HCT116 (cell line): Measurements from ENCODE around the gene RAMP2. TPM values are rescaled to one million over a fixed set of nuclear protein-coding genes. Genes with fewer than 3 reads are reported as not detected.

ENCODE experiments used
- ATAC-seq: fragments of 200-7000 bp; cut with Tn5 transposase; 2 replicates; pipeline ENCODE4 v1.9.1; 2020; ENCODE audit warnings: mild to moderate bottlenecking, moderate library complexity
- BruUV-seq: library from RNA; stranded (reverse); fragments of 400-500 nt; replicated peaks from 2 replicates; lab custom pipeline; 2021; lab: Mats Ljungman, UMichigan
- CTCF ChIA-PET: fragments of 300-600 bp; sonication (Branson Sonifier 250); formaldehyde crosslinking; loops from one replicate; lab custom pipeline; 2021; ENCODE audit warnings: antibody characterized with exemption; lab: Charles Lee
- POLR2A ChIA-PET: fragments of 300-600, 350-600 bp; sonication (Branson Sonifier 250); formaldehyde crosslinking; loops from one replicate; lab custom pipeline; 2021; ENCODE audit warnings: antibody characterized with exemption; lab: Charles Lee
- RAD21 ChIA-PET, 2 experiments: fragments of 300-600 bp; sonication (Branson Sonifier 250); formaldehyde crosslinking; loops; one replicate each; lab custom pipeline; 2023; ENCODE audit warnings: low total read pairs in 2 of 2; ENCODE audit not compliant: uncharacterized antibody in 2 of 2, unreplicated experiment in 2 of 2, low non-redundant PET in 1 of 2; lab: Charles Lee
- DNase-seq: peaks from one replicate; pipeline ENCODE4 v3.0.0-alpha.2; 2010; ENCODE audit warnings: low read depth, low spot score
- H2AFZ ChIP-seq: fragments of 200-600 bp; shearing (Covaris generic), sonication (generic); 2 replicates; pipeline ENCODE4 v1.6.1; 2017; ENCODE audit warnings: low read depth, mixed run types, mixed read lengths, antibody characterized with exemption, low read length; ENCODE audit not compliant: poor library complexity, severe bottlenecking
- H3K27ac ChIP-seq: 2 replicates; pipeline ENCODE4 v1.5.1; 2012; ENCODE audit warnings: low read depth, low read length
- H3K27me3 ChIP-seq: fragments of 200-600 bp; sonication (generic); 2 replicates; pipeline ENCODE4 v1.6.1; 2016; ENCODE audit warnings: mixed run types, low read length, mixed read lengths; ENCODE audit not compliant: insufficient read depth
- H3K36me3 ChIP-seq, 2 experiments: fragments of 200-500 bp in 1 of 2; fragments of 200-600 bp in 1 of 2; sonication (Bioruptor generic) in 1 of 2; sonication (generic) in 1 of 2; 2 replicates each; pipeline versions ENCODE4 v1.5.1 to v1.6.1; 2014 to 2016; ENCODE audit warnings: low read length in 2 of 2, inconsistent platforms in 1 of 2, mixed read lengths in 1 of 2, mixed run types in 1 of 2; ENCODE audit not compliant: insufficient read depth in 2 of 2, control insufficient read depth in 1 of 2
- H3K4me1 ChIP-seq, 2 experiments: fragments of 200-600 bp in 1 of 2; sonication (generic) in 1 of 2; 2 replicates each; pipeline versions ENCODE4 v1.5.1 to v1.6.1; 2012 to 2017; ENCODE audit warnings: low read length in 2 of 2, inconsistent platforms in 1 of 2, mild to moderate bottlenecking in 1 of 2, mixed read lengths in 1 of 2, mixed run types in 1 of 2, moderate library complexity in 1 of 2; ENCODE audit not compliant: insufficient read depth in 2 of 2, control insufficient read depth in 1 of 2
- H3K4me2 ChIP-seq: fragments of 200-600 bp; sonication (generic); 2 replicates; pipeline ENCODE4 v1.6.1; 2017; ENCODE audit warnings: mixed run types, low read length, mixed read lengths
- H3K4me3 ChIP-seq, 2 experiments: fragments of 200-600 bp in 1 of 2; sonication (generic) in 1 of 2; replicated peaks in 1 of 2; 2 replicates each; pipeline ENCODE4 v1.5.1; 2011 to 2016; ENCODE audit warnings: low read length in 2 of 2, control low read depth in 1 of 2, low read depth in 1 of 2, mild to moderate bottlenecking in 1 of 2, mixed read lengths in 1 of 2, mixed run types in 1 of 2
- H3K79me2 ChIP-seq: fragments of 200-600 bp; sonication (generic); 2 replicates; pipeline ENCODE4 v1.6.1; 2017; ENCODE audit warnings: mild to moderate bottlenecking, mixed run types, low read length, moderate library complexity, mixed read lengths; ENCODE audit not compliant: insufficient read depth
- H3K9ac ChIP-seq: fragments of 200-600 bp; sonication (generic); 2 replicates; pipeline ENCODE4 v1.6.1; 2016; ENCODE audit warnings: low read length, mixed read lengths
- H3K9me2 ChIP-seq: fragments of 200-600 bp; sonication (generic), shearing (Covaris generic); 2 replicates; pipeline ENCODE4 v1.6.1; 2017; ENCODE audit warnings: mixed run types, mild to moderate bottlenecking, moderate library complexity; ENCODE audit not compliant: insufficient read depth
- H3K9me3 ChIP-seq, 2 experiments: fragments of 200-500 bp in 1 of 2; fragments of 200-600 bp in 1 of 2; sonication (Bioruptor generic) in 1 of 2; sonication (generic) in 1 of 2; 2 replicates each; pipeline ENCODE4 v1.6.1; 2014 to 2017; ENCODE audit warnings: low read length in 2 of 2, mixed read lengths in 2 of 2, inconsistent platforms in 1 of 2, low read depth in 1 of 2, mild to moderate bottlenecking in 1 of 2, mixed run types in 1 of 2, moderate library complexity in 1 of 2; ENCODE audit not compliant: control insufficient read depth in 1 of 2, insufficient read depth in 1 of 2
- H4K20me1 ChIP-seq: fragments of 200-600 bp; sonication (generic), shearing (Covaris generic); 2 replicates; pipeline ENCODE4 v1.6.1; 2017; ENCODE audit warnings: mixed run types, mild to moderate bottlenecking, moderate library complexity; ENCODE audit not compliant: insufficient read depth
- CBX3 ChIP-seq: IDR thresholded peaks from 2 replicates; pipeline ENCODE4 v1.6.1; 2012; ENCODE audit warnings: low read depth
- CEBPB ChIP-seq: IDR thresholded peaks from 2 replicates; pipeline ENCODE4 v1.6.1; 2012; ENCODE audit warnings: low read depth
- CTCF ChIP-seq, 3 experiments: fragments of 200-600 bp in 1 of 3; sonication (generic) in 1 of 3; IDR thresholded peaks in 2 of 3; conservative IDR thresholded peaks in 1 of 3; 2 replicates each; pipeline ENCODE4 v1.5.1; 2012 to 2017; ENCODE audit warnings: low read depth in 2 of 3, low read length in 2 of 3, antibody characterized with exemption in 1 of 3, borderline replicate concordance in 1 of 3, control low read depth in 1 of 3, mild to moderate bottlenecking in 1 of 3, mixed read lengths in 1 of 3, mixed run types in 1 of 3, moderate library complexity in 1 of 3; ENCODE audit not compliant: insufficient read depth in 1 of 3
- EGR1 ChIP-seq: IDR thresholded peaks from 2 replicates; pipeline ENCODE4 v1.6.1; 2012; ENCODE audit warnings: low read depth
- EZH2phosphoT487 ChIP-seq: fragments of 200-600 bp; IDR thresholded peaks from 2 replicates; pipeline ENCODE4 v1.6.1; 2018; ENCODE audit warnings: antibody characterized with exemption, borderline replicate concordance
- FOSL1 ChIP-seq: IDR thresholded peaks from 2 replicates; pipeline ENCODE4 v1.6.1; 2012; ENCODE audit warnings: low read depth
- JUND ChIP-seq: IDR thresholded peaks from 2 replicates; pipeline ENCODE4 v1.6.1; 2012
- POLR2A ChIP-seq: IDR thresholded peaks from 2 replicates; pipeline ENCODE4 v1.7.0; 2011; ENCODE audit warnings: borderline replicate concordance; ENCODE audit not compliant: insufficient read depth, insufficient read length; ENCODE audit errors: extremely low read depth
- REST ChIP-seq: IDR thresholded peaks from 2 replicates; pipeline ENCODE4 v1.6.1; 2012; ENCODE audit warnings: low read depth
- TCF7L2 ChIP-seq: IDR thresholded peaks from 2 replicates; pipeline ENCODE4 v1.7.0; 2011; ENCODE audit warnings: borderline replicate concordance, inconsistent platforms; ENCODE audit not compliant: insufficient read depth, insufficient read length; ENCODE audit errors: extremely low read depth
- YY1 ChIP-seq: IDR thresholded peaks from 2 replicates; pipeline ENCODE4 v1.6.1; 2011; ENCODE audit warnings: low read length, low read depth, moderate library complexity, mild to moderate bottlenecking; ENCODE audit not compliant: insufficient replicate concordance; ENCODE audit errors: extremely low read depth
- ZBTB33 ChIP-seq: IDR thresholded peaks from 2 replicates; pipeline ENCODE4 v1.6.1; 2011; ENCODE audit warnings: mild to moderate bottlenecking, low read length, moderate library complexity; ENCODE audit not compliant: insufficient replicate concordance; ENCODE audit errors: extremely low read depth
- ZFX ChIP-seq: fragments of 450-650 bp; IDR thresholded peaks from 2 replicates; pipeline ENCODE4 v1.6.1; 2017
- intact Hi-C: fragments of 100-400 bp; cut with micrococcal nuclease; formaldehyde crosslinking; loops from 2 replicates; pipeline ENCODE4 v1.10.0; 2022
- total RNA-seq: library from RNA; stranded (reverse); gene quantifications from one replicate; pipeline ENCODE4 v1.2.1, GENCODE V29; 2021; ENCODE audit not compliant: unreplicated experiment
- TF ChIP-seq, protein P1 (sequence below): IDR thresholded peaks from 2 replicates; pipeline ENCODE4 v1.6.1; 2012

Gene RAMP2
- total RNA-seq, 1 experiment from 2014 or later = not detected

DNA sequence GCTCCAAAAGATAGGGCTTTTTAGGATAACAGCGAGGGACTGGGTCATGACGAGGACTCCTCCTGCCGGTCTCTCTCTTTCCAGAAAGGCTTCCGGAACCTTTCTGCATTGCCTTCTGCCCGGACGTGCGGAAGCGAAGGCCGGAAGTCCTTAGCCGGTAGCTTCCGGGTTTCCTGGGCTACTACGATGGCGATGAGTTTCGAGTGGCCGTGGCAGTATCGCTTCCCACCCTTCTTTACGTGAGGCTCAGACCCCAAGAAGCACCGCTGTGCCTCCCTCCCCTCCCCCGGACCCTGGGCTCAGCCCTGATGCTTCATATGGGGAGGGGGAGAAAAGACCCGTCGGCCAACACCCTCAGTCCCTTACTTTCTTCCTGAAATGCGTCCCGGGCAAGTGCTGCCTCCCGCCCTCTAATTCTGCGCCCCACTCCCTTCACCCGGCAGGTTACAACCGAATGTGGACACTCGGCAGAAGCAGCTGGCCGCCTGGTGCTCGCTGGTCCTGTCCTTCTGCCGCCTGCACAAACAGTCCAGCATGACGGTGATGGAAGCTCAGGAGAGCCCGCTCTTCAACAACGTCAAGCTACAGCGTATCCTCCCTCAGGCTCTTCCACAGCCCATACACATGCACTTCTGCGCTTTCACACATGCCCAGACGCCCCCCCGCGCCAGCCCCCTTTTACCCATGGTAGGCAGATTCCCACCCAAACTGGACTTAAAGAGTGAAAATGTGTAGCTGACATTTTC lies 12.4 kb downstream of the RAMP2 start, which contains the start of gene VPS25 (continued):
- TF ChIP-seq REST (no peak), TCF7L2 (no peak)
- TF ChIP-seq, protein P1, sequence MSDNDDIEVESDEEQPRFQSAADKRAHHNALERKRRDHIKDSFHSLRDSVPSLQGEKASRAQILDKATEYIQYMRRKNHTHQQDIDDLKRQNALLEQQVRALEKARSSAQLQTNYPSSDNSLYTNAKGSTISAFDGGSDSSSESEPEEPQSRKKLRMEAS = peak; percentile 68

DNA sequence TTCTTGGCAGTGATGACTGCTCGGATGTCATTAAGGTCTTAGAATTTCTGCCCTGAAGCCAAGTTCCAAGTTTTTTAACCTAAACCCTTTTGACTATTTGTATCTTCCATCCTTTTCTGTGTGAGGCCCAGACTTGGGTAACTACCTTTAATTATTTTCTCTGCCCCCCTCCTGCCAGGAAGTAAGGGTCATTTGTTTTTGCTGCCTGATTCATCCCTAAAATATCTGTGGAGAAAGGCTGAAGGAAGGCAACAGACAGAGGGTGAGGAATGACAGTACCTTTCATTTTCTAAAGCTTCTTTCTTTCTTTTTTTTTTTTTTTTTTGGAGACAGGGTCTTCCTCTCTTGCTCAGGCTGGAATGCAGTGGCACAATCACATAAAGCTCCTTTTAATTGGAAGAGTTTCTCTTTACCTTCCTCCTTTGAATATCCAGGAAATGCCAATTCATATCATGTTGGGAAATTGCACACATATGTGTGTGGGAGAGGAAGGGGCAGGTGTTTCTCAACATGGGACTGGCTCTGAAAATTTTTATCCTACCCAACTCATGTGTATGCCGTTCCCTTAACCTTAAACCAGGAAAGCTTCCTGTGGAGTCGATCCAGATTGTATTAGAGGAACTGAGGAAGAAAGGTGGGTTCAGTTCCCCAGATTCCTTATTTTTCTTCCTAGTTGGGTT lies 13.2 kb downstream of the RAMP2 start:
- peaks cover 8 to 20% of the 10 kb centered on the region in 2 experiments for H3K36me3 ChIP-seq
- no peaks in the 10 kb centered on the region for H3K9me3 ChIP-seq
- no peaks in the 10 kb centered on the region for H4K20me1 ChIP-seq
- DNase-seq (no peak), ATAC-seq (no peak)
- TF ChIP-seq EGR1 (no peak), CTCF (IDR thresholded peaks at IDR 0.05 in 2 of 3, conservative IDR thresholded peaks at IDR 0.05 in 1 of 3; ENCODE audit: borderline replicate concordance in 1 of 3, insufficient read depth in 1 of 3, low read depth in 2 of 3, low read length in 2 of 3) (no peak), YY1 (no peak), CEBPB (no peak), ZBTB33 (no peak), JUND (no peak), POLR2A (no peak), ZFX (no peak), FOSL1 (no peak), CBX3 (no peak), EZH2phosphoT487 (no peak)
- TF ChIP-seq, protein P1 = no peak
- intact Hi-C loops = no loop called here
- H3K4me3 ChIP-seq = peak overlapping the region; percentile 85 to 99
- peaks cover 19% of the 10 kb centered on the region for H3K79me2 ChIP-seq
- no peaks in the 10 kb centered on the region for H3K27me3 ChIP-seq
- ChIA-PET CTCF (interaction anchor here (3.6 kb wide), 1 partner anchor 11 kb away, joined by 24 read pairs; no protein-coding TSS in a partner anchor), RAD21 (no interaction called here), POLR2A (interaction anchor here (0.6 kb wide), 1 partner anchor 48 kb away, joined by 3 read pairs; no protein-coding TSS in a partner anchor)
- no TSS peak for BruUV-seq
- H3K4me2 ChIP-seq = peak overlapping the region; percentile 74
- H3K27ac ChIP-seq = peak overlapping the region; percentile 65
- H3K4me1 ChIP-seq = peaks cover 8 to 12% of the 10 kb centered on the region in 2 experiments; a peak in 2 of 4 replicates
- H3K9me2 ChIP-seq = no peaks in the 10 kb centered on the region
- peak overlapping the region; percentile 82 for H3K9ac ChIP-seq
- H2AFZ ChIP-seq = no peak overlapping the region
